Small intestine (tissue), 7 donors: ENCODE results near the gene UBAC1. TPM values are rescaled to one million over a fixed set of nuclear protein-coding genes. Genes with fewer than 3 reads are reported as not detected.

ENCODE experiments used
- DNase-seq, 2 donors: peaks; one replicate each; pipeline versions ENCODE4 v3.0.0 to v3.0.0-alpha.2; 2013
- FAIRE-seq: peaks from 2 replicates; lab custom pipeline; 2012; peaks lifted over from hg19 to GRCh38; lab: Jason Lieb, UNC
- H3K27ac ChIP-seq, 3 donors: one replicate each; pipeline ENCODE4 v1.5.1; 2013; ENCODE audit warnings: low read length in 2 of 3, mild to moderate bottlenecking in 2 of 3, control low read depth in 1 of 3, inconsistent platforms in 1 of 3, low read depth in 1 of 3, moderate library complexity in 1 of 3
- H3K27me3 ChIP-seq, 3 donors: one replicate each; pipeline ENCODE4 v1.6.1; 2013; ENCODE audit warnings: low read length in 3 of 3, inconsistent platforms in 1 of 3; ENCODE audit not compliant: control insufficient read depth in 3 of 3, insufficient read depth in 3 of 3
- H3K36me3 ChIP-seq, 3 donors: one replicate each; pipeline ENCODE4 v1.6.1; 2013; ENCODE audit warnings: low read length in 3 of 3, inconsistent platforms in 1 of 3, low read depth in 1 of 3, mild to moderate bottlenecking in 1 of 3, moderate library complexity in 1 of 3; ENCODE audit not compliant: control insufficient read depth in 3 of 3, insufficient read depth in 2 of 3
- H3K4me1 ChIP-seq, 3 donors: one replicate each; pipeline ENCODE4 v1.6.1; 2013; ENCODE audit warnings: low read length in 2 of 3, inconsistent platforms in 1 of 3, low read depth in 1 of 3, mild to moderate bottlenecking in 1 of 3, moderate library complexity in 1 of 3; ENCODE audit not compliant: control insufficient read depth in 3 of 3, insufficient read depth in 2 of 3
- H3K4me3 ChIP-seq, 3 donors: one replicate each; pipeline ENCODE4 v1.5.1; 2013; ENCODE audit warnings: low read length in 3 of 3, control low read depth in 1 of 3, inconsistent platforms in 1 of 3, low read depth in 1 of 3, mild to moderate bottlenecking in 1 of 3, moderate library complexity in 1 of 3
- H3K9me3 ChIP-seq, 2 donors: one replicate each; pipeline ENCODE4 v1.6.1; 2013; ENCODE audit warnings: low read depth in 1 of 2, low read length in 1 of 2; ENCODE audit not compliant: control insufficient read depth in 2 of 2, insufficient read depth in 1 of 2
- WGBS, 3 donors: extraction: QIAGEN DNeasy Blood & Tissue Kit; methylation state at CpG; one replicate each; pipeline ENCODE4 v1.1.7; 2013; 5-methylcytosine and 5-hydroxymethylcytosine counted together
- polyA plus RNA-seq, 4 donors: library from polyadenylated mRNA; stranded (reverse) in 3 of 4; unstranded in 1 of 4; fragments of 200-250 nt in 3 of 4; fragments of 120-200 nt in 1 of 4; gene quantifications; one replicate each; pipeline versions ENCODE4 v1.2.1 to v1.2.3, GENCODE V29; 2013
- donor health status: healthy with polysubstance abuse.
- donor health status: control.
- donor health status: control.
- donor health status: Bipolar disorder and iron deficiency.
- donor health status: healthy.

UBAC1 gene
- polyA plus RNA-seq, 4 donors = 19.9 to 78.5 (median 63.3) TPM

GRCh38 chr9:135883410-135884089 lies 77.6 kb downstream of the UBAC1 start:
- WGBS, 3 donors = 85 to 91% (median 88%) methylated on average over 15 of the region's 15 CpGs
- no peak for FAIRE-seq

More at GRCh38 chr9:135883410-135884089, 77.6 kb downstream of the UBAC1 start:
- no peak for DNase-seq
- Histone ChIP-seq H3K4me3 (no peak overlapping the region), H3K36me3 (peaks cover 0 to 27% (median 0%) of the 10 kb centered on the region in 3 donors), H3K4me1 (peaks cover 0 to 5% (median 4%) of the 10 kb centered on the region in 3 donors), H3K27me3 (no peaks in the 10 kb centered on the region), H3K9me3 (no peaks in the 10 kb centered on the region), H3K27ac (no peak overlapping the region)

Other genes starting within 250 kb of the UBAC1 start
- 1 to 10 TPM; 1.6 to 6.7 (median 3.2) TPM for gene CAMSAP1, start 53.8 kb downstream of the UBAC1 start, polyA plus RNA-seq
- 10 to 100 TPM in 1 of 4 donors, 1 to 10 TPM in 3; 4.9 to 10.1 (median 8.0) TPM for gene NACC2, start 133.9 kb upstream of the UBAC1 start, polyA plus RNA-seq
- 10 to 100 TPM; 21.2 to 43.9 (median 32.2) TPM for gene TMEM250, start 157.5 kb upstream of the UBAC1 start, polyA plus RNA-seq
- gene LHX3, start 243.8 kb upstream of the UBAC1 start, polyA plus RNA-seq = not detected